HEK293 (cell line): ENCODE data around the gene AAR2.

Experiments
- CTCF ChIA-PET: fragments of 350-600 bp; formaldehyde crosslinking; extraction: SDS; loops from one replicate; lab custom pipeline; 2021; ENCODE audit warnings: antibody characterized with exemption; lab: Yijun Ruan, JAX
- POLR2A ChIA-PET: fragments of 300-600 bp; formaldehyde crosslinking; extraction: SDS; loops from one replicate; lab custom pipeline; 2020; ENCODE audit warnings: antibody characterized with exemption, inconsistent platforms; lab: Yijun Ruan, JAX
- H3K27ac ChIP-seq: fragments of 200-500 bp; sonication (Bioruptor generic); 2 replicates; pipeline ENCODE4 v1.5.1; 2014; ENCODE audit warnings: low read depth, low read length, control low read depth, inconsistent platforms; ENCODE audit errors: extremely low read depth
- H3K36me3 ChIP-seq, 2 experiments: fragments of 200-500 bp in 1 of 2; sonication (Bioruptor generic) in 1 of 2; 1 replicate in 1 of 2; 2 replicates in 1 of 2; pipeline ENCODE4 v1.5.1; 2014 to 2017; ENCODE audit warnings: inconsistent platforms in 2 of 2, low read length in 2 of 2; ENCODE audit not compliant: control insufficient read depth in 2 of 2, insufficient read depth in 1 of 2
- H3K4me1 ChIP-seq: fragments of 200-500 bp; sonication (Bioruptor generic); 2 replicates; pipeline ENCODE4 v1.5.1; 2014; ENCODE audit warnings: mild to moderate bottlenecking, low read length, inconsistent platforms; ENCODE audit not compliant: control insufficient read depth, insufficient read depth
- H3K4me3 ChIP-seq: 2 replicates; pipeline ENCODE4 v1.5.1; 2011; ENCODE audit warnings: low read depth, mild to moderate bottlenecking, control low read depth, low read length, moderate library complexity
- H3K9me3 ChIP-seq: fragments of 200-500 bp; sonication (Bioruptor generic); 2 replicates; pipeline ENCODE4 v1.5.1; 2014; ENCODE audit warnings: low read depth, low read length, inconsistent platforms; ENCODE audit not compliant: control insufficient read depth, insufficient read depth
- PRDM1 ChIP-seq: fragments of 450-650 bp; formaldehyde crosslinking; IDR thresholded peaks from 2 replicates; pipeline ENCODE4; 2016; ENCODE audit warnings: missing biosample characterization, missing genetic modification characterization
- ZBTB1 ChIP-seq: fragments of 450-650 bp; formaldehyde crosslinking; IDR thresholded peaks from 2 replicates; pipeline ENCODE4 v1.5.1; 2016; ENCODE audit warnings: missing biosample characterization, missing genetic modification characterization
- ZFP37 ChIP-seq: fragments of 450-650 bp; formaldehyde crosslinking; IDR thresholded peaks from 2 replicates; pipeline ENCODE4 v1.5.1; 2016; ENCODE audit warnings: missing biosample characterization, missing genetic modification characterization
- ZNF138 ChIP-seq: fragments of 450-650 bp; formaldehyde crosslinking; IDR thresholded peaks from 2 replicates; pipeline ENCODE4 v1.5.1; 2016; ENCODE audit warnings: missing biosample characterization, missing genetic modification characterization, borderline replicate concordance
- ZNF223 ChIP-seq: fragments of 450-650 bp; formaldehyde crosslinking; IDR thresholded peaks from 2 replicates; pipeline ENCODE4 v1.5.1; 2016; ENCODE audit warnings: missing biosample characterization, missing genetic modification characterization
- ZNF548 ChIP-seq: fragments of 450-650 bp; formaldehyde crosslinking; IDR thresholded peaks from 2 replicates; pipeline ENCODE4 v1.5.1; 2016; ENCODE audit warnings: missing biosample characterization, missing genetic modification characterization
- ZNF843 ChIP-seq: fragments of 450-650 bp; formaldehyde crosslinking; IDR thresholded peaks from 2 replicates; pipeline ENCODE4 v1.5.1; 2016; ENCODE audit warnings: missing biosample characterization, missing genetic modification characterization
- TF ChIP-seq, protein P1 (sequence below): fragments of 450-650 bp; formaldehyde crosslinking; conservative IDR thresholded peaks from 2 replicates; pipeline ENCODE4 v1.5.1; 2016; ENCODE audit warnings: low read depth, missing biosample characterization, missing genetic modification characterization
- TF ChIP-seq, protein P2 (sequence below): fragments of 450-650 bp; formaldehyde crosslinking; IDR thresholded peaks from 2 replicates; pipeline ENCODE4 v1.5.1; 2016; ENCODE audit warnings: missing biosample characterization, missing genetic modification characterization

The AAR2 gene

GRCh38 chr20:36270744-36271638 lies 34.7 kb downstream of the AAR2 start:
- Histone ChIP-seq H3K9me3 (no peaks in the 10 kb centered on the region), H3K4me1 (no peaks in the 10 kb centered on the region), H3K27ac (no peak overlapping the region), H3K36me3 (no peaks in the 10 kb centered on the region), H3K4me3 (no peak overlapping the region)
- ChIA-PET CTCF (interaction anchor here (0.6 to 2.0 kb wide), 5 partner anchors 36 to 168 kb away, joined by 3 to 8 read pairs (median 3); no protein-coding TSS in a partner anchor), POLR2A (no interaction called here)
- TF ChIP-seq, protein P1, sequence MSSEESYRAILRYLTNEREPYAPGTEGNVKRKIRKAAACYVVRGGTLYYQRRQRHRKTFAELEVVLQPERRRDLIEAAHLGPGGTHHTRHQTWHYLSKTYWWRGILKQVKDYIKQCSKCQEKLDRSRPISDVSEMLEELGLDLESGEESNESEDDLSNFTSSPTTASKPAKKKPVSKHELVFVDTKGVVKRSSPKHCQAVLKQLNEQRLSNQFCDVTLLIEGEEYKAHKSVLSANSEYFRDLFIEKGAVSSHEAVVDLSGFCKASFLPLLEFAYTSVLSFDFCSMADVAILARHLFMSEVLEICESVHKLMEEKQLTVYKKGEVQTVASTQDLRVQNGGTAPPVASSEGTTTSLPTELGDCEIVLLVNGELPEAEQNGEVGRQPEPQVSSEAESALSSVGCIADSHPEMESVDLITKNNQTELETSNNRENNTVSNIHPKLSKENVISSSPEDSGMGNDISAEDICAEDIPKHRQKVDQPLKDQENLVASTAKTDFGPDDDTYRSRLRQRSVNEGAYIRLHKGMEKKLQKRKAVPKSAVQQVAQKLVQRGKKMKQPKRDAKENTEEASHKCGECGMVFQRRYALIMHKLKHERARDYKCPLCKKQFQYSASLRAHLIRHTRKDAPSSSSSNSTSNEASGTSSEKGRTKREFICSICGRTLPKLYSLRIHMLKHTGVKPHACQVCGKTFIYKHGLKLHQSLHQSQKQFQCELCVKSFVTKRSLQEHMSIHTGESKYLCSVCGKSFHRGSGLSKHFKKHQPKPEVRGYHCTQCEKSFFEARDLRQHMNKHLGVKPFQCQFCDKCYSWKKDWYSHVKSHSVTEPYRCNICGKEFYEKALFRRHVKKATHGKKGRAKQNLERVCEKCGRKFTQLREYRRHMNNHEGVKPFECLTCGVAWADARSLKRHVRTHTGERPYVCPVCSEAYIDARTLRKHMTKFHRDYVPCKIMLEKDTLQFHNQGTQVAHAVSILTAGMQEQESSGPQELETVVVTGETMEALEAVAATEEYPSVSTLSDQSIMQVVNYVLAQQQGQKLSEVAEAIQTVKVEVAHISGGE (tag by site-specific recombination) = peak; percentile 83
- TF ChIP-seq ZNF843 = no peak

GRCh38 chr20:36271639-36272546 lies 35.6 kb downstream of the AAR2 start:
- TF ChIP-seq ZBTB1 (no peak), ZNF223 (tag by site-specific recombination) (no peak), PRDM1 (tag by site-specific recombination) (no peak)
- Histone ChIP-seq H3K4me3 (no peak overlapping the region), H3K9me3 (no peaks in the 10 kb centered on the region), H3K27ac (no peak overlapping the region), H3K36me3 (no peaks in the 10 kb centered on the region), H3K4me1 (no peaks in the 10 kb centered on the region)
- ChIA-PET CTCF (interaction anchor here (0.6 to 2.0 kb wide), 5 partner anchors 14 to 1117 kb away, joined by 3 to 8 read pairs (median 4); no protein-coding TSS in a partner anchor), POLR2A (interaction anchor here (0.6 kb wide), 1 partner anchor 205 kb away, joined by 6 read pairs; no protein-coding TSS in a partner anchor)

DNA sequence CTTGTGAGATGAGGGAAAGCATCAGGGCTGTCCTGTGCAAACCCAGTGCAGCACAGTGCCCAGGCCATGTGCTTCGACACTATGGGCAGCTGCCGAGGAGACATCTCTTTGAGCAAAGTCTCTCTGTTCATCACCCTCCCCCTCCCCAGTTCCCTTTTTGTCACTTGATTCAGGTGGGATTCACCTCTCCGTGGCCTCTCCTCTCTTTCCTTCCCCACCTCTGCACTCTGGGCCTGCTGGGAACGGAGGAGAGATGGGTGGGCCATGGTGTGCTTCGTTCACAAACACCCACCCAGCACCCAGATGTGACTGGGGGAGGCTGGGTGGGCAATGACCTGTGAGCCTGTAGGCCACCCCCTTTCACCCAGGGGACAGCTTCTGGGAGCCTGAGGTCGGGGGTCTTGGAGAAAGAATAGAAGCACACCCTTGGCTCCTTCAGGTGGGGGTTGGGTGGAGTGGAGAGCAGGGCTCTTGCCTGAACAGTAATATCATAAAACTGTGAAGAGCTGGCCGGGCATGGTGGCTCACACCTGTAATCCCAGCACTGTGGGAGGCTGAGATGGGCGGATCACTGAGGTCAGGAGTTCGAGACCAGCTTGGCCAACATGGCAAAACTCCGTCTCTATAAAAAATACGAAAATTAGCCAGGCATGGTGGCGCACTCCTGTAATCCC lies 36.4 kb downstream of the AAR2 start:
- Histone ChIP-seq H3K36me3 (no peaks in the 10 kb centered on the region), H3K9me3 (no peaks in the 10 kb centered on the region), H3K4me3 (no peak overlapping the region), H3K27ac (no peak overlapping the region), H3K4me1 (no peaks in the 10 kb centered on the region)
- CTCF ChIA-PET = interaction anchor here (0.6 to 2.0 kb wide), 7 partner anchors 15 to 1117 kb away, joined by 3 to 8 read pairs (median 5); no protein-coding TSS in a partner anchor
- no peak for TF ChIP-seq ZNF138 (tag by site-specific recombination)
- no peak for TF ChIP-seq ZNF548 (tag by site-specific recombination)
- no peak for TF ChIP-seq ZFP37 (tag by site-specific recombination)
- TF ChIP-seq, protein P2, sequence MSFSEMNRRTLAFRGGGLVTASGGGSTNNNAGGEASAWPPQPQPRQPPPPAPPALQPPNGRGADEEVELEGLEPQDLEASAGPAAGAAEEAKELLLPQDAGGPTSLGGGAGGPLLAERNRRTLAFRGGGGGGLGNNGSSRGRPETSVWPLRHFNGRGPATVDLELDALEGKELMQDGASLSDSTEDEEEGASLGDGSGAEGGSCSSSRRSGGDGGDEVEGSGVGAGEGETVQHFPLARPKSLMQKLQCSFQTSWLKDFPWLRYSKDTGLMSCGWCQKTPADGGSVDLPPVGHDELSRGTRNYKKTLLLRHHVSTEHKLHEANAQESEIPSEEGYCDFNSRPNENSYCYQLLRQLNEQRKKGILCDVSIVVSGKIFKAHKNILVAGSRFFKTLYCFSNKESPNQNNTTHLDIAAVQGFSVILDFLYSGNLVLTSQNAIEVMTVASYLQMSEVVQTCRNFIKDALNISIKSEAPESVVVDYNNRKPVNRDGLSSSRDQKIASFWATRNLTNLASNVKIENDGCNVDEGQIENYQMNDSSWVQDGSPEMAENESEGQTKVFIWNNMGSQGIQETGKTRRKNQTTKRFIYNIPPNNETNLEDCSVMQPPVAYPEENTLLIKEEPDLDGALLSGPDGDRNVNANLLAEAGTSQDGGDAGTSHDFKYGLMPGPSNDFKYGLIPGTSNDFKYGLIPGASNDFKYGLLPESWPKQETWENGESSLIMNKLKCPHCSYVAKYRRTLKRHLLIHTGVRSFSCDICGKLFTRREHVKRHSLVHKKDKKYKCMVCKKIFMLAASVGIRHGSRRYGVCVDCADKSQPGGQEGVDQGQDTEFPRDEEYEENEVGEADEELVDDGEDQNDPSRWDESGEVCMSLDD (tag by site-specific recombination) = no peak
- POLR2A ChIA-PET = no interaction called here
